HG03039 (cell line): ENCODE measurements around the gene VENTX.
"Not testable (repeated sequence)": the region's sequence is repeated elsewhere in the genome, so short reads cannot be mapped to it uniquely, and the experiment has no call there.

ENCODE experiments used
- ATAC-seq: cut with Tn5 transposase; IDR thresholded peaks from one replicate; pipeline ENCODE4 v1.9.1; 2021; ENCODE audit warnings: mild to moderate bottlenecking, moderate library complexity; ENCODE audit not compliant: unreplicated experiment

Gene VENTX

GRCh38 chr10:133214468-133215410, 22.9 kb upstream of the VENTX start:
- ATAC-seq = no peak

DNA sequence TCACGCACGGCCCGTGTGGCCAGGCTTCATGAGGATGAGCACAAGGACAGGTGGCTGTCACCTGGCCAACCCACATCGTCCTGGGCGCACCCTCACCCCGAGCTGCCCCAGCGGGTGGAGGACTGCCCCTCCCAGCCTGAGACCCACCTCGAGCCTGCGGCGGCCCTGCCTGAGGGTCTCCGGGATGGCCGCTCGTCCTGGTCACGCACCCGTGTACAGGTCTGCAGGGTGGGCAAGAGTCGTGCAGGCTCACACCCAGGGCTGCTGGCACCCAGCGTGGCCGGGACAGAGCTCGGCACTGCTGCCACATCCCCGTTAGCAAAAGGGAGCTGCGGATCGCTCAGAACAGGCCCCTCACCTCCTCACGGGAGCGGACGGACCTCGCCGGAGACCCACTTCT, 22.1 kb upstream of the VENTX start:
- no peak for ATAC-seq

DNA sequence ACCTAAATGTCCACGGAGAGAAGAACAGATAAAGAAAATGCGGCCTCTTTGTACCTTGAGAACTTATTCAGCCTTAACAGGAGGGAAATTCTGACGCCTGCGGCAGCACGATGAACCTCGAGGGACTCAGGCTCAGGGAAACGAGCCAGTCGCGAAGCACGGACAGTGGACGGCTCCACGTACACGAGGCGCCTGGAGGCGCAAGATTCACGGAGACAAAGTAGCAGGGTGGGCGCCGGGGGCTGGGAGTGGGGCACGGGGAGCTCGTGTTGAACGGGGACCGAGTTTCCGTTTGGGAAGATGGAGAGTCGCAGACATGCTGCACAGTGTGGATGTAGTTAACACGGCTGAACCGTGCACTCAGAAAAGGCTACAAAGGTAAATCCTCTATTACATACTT, 20.9 kb upstream of the VENTX start:
- no peak for ATAC-seq

DNA sequence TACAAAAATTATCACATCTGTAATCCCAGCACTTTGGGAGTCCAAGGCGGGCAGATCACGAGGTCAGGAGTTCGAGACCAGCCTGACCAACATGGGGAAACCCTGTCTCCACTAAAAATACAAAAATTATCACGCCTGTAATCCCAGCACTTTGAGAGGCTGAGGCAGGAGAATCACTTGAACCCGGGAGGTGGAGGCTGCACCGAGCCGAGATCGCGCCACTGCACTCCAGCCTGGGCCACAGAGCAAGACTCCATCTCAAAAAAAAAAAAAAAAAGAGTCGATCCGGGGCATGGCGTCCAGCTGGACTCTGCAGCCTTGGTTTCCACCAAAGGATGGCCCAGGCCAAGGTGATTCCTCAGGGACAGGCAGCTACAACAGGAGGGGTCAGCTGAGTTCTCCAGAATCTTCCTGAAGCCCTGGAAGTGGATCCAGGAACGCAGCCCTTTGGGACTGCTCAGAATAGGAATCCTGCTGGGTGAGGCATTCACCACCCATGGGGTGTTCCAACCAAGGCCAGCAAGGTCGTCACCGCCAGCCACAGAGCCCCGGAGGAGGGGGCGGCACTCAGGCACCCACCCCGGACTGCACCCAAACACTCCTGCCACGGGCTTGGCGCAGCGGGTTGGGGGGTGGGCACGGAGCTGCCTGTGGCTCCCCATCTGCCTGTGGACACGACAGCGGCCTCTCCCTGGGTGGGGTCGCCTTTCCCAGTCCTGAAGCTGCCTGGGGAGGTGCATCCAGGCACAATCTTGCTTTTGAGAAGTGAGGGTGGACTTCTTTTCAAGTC, 19.7 kb upstream of the VENTX start:
- ATAC-seq = no peak

DNA sequence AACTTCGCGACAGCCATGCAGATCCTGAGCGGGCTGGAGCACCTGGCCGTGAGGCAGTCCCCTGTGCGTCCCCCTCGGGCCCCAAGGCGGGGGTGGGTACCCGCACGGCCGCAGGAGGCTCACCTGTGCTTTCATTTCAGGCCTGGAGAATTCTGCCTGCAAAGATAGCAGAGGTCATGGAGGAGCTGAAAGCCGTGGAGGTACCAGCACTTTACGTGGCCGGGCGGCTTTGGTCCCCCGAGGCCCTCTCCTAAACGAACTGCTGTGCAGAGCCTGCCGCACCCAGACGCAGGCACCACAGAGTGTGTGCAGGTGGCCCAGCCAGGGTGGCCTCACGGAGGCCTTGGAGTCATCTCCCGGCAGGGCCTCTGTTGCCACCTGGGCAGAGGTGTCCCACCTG, 18.8 kb upstream of the VENTX start:
- no peak for ATAC-seq

DNA sequence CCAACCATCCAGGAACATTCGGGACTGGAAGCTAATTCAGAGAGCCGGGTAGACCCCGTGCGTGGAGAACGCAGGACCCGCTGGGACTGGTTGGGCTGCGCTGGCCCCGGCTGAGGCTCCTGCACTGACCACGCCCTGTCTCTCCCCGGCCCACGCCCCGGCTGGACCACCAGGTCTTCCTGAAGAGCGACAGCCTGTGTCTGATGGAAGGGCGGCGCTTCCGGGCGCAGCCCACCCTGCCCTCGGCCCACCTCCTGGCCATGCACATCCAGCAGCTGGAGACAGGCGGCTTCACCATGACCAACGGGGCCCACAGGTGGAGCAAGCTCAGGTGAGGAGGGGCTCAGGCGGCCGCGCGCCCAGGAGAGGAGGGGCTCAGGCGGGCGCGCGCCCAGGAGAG, 17.9 kb upstream of the VENTX start:
- no peak for ATAC-seq

DNA sequence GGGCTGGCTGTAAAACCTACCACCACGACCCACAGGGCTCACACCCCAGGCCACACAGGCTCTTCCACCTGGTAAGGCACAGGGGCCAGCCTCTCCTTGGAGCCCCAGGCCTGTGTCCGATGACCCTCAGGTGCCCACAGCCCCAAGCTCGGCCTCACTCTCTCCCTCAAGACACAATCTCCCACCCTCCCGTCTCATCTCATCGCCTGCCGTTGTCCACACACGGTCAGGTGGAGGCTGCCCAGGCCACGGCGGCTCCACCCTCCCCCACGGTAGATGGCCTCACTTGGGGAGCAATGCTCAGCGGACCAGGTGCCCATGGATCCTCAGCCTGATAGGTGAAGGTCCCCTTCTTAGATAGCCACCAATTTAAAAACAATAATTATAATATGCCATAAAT, 16.3 kb upstream of the VENTX start:
- ATAC-seq = no peak

GRCh38 chr10:133221756-133222155, 15.9 kb upstream of the VENTX start:
- not testable (repeated sequence) for ATAC-seq

DNA sequence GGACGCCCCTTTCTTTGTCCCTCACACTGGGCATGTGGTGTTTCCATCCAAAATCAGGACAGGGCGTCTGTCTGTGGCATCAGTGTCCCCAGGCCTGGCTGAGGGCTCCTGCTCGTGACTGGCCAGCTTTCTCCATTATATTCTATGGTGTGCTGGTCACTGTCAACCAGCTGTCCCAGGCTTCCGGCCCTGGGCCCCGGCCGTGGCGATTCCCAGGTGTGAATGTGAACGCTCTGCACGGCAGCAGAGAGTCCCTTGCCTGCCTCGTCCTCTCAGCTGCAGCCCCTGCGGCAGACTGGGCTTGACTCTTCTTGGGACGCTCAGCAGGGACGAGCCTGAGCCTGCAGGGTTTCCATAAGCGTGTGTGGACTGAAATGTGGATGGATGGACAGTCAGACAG, 13.6 kb upstream of the VENTX start:
- ATAC-seq = no peak

- ATAC-seq = no peak
Observed at GRCh38 chr10:133224756-133225372, 12.8 kb upstream of the VENTX start.

- no peak for ATAC-seq
Observed at GRCh38 chr10:133225707-133226191, 11.9 kb upstream of the VENTX start.

GRCh38 chr10:133226251-133226808, 11.3 kb upstream of the VENTX start:
- ATAC-seq = no peak

DNA sequence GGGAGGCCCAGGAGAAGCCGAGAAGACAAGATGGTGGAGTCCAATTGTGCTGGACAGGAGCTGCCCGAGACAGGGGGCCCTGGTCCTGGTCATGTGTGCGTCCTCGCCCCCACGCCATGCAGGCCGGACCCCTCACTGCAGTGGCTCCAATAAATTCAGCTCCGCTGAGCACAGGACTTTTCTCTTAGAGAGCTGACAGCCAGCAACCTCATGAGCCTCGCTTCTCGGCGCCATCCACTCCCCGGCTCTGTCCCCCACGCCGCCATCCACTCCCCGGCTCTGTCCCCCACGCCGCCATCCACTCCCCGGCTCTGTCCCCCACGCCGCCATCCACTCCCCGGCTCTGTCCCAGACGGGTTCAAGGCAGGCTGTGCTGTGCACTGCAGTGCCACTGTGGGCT, 10.4 kb upstream of the VENTX start:
- ATAC-seq = no peak

GRCh38 chr10:133229265-133230043, 8.2 kb upstream of the VENTX start:
- no peak for ATAC-seq

DNA sequence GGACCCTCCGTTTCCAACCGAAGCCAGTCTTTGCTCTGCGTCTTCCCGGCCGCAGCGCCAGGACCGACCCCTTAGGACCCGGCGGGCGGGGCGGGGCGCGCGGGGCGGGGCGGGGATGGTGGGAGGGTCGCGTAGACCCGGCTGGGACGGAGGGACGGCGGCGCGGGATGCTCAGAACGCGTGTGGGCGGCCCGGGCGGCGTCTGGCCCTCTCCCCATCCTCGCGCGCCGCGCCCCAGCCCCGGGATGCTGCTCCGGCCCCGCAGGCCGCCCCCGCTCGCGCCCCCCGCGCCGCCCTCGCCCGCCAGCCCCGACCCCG, 7.7 kb upstream of the VENTX start, which contains the start of gene UTF1:
Gene UTF1, plus strand, starts transcription at position 174 of the 318 bp plus-strand sequence. Its CDS starts 72 bp downstream, at position 246.
- no peak for ATAC-seq

DNA sequence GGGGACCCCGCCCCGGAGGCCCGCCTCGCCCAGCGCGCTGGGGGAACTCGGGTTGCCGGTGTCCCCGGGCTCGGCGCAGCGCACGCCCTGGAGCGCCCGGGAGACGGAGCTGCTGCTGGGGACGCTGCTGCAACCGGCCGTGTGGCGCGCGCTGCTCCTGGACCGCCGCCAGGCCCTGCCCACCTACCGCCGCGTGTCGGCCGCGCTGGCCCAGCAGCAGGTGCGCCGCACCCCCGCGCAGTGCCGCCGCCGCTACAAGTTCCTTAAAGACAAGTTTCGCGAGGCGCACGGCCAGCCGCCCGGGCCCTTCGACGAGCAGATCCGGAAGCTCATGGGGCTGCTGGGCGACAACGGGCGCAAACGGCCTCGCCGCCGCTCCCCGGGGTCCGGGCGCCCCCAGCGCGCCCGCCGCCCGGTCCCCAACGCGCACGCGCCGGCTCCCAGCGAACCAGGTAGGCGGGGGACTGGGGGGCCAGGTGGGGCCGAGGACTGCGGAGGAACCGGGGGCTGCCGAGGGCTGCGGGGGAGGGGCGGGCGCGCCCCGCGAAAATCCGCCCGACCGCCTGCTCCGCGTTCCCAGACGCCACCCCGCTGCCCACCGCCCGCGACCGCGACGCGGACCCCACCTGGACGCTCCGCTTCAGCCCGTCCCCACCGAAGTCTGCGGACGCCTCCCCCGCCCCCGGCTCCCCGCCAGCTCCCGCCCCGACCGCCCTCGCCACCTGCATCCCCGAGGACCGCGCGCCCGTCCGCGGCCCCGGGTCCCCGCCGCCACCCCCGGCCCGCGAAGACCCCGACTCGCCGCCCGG, 7.1 kb upstream of the VENTX start:
- ATAC-seq = no peak

DNA sequence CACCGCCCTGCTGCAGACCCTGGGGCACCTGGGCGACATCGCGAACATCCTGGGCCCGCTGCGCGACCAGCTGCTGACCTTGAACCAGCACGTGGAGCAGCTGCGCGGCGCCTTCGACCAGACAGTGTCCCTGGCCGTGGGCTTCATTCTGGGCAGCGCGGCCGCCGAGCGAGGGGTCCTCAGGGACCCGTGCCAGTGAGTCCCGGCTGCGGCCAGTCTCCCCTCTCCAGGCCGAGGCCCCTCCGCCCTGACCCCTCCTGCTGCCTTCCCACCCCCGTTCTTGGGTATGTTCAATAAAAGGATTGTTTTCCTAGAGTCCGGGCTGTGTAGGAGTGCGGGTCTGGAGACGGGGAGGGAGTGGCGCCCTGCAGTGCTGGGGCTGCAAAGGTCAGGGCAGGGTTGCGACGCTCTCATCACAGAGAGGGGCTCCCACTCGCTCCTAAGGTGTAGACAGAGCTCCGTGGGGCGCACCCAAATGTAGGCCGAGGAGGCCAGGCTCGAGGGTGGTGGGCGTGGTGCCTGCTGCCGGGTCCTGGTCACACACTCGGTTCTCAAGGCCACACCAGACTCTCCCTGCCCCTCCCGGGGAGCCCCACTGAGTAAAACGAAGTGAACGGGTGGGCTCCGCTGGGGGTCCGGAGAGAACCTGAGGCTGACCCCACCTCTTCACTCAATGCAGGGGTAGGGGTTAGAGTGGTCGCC, 6.3 kb upstream of the VENTX start:
- ATAC-seq = no peak

- ATAC-seq = no peak
Observed at GRCh38 chr10:133231946-133232574, 5.6 kb upstream of the VENTX start.
